ENCODE measurements around the gene GIMAP7. TPM values are rescaled to one million over a fixed set of nuclear protein-coding genes. Genes with fewer than 3 reads are reported as not detected.

The GIMAP7 gene
- total RNA-seq, 3 donors from 2014 or later (not counting 1 experiment from before 2014, with no cell fraction given) = 66.3 to 100 (median 67.6) TPM

GRCh38 chr7:150503155-150503554, 11.5 kb upstream of the GIMAP7 start:
- H3K4me3 ChIP-seq (ENCODE audit: low read length) = no peak overlapping the region
- DNase-seq = peak in 1 of 2 donors; percentile 18
- no peaks in the 10 kb centered on the region for H3K36me3 ChIP-seq (ENCODE audit: control insufficient read depth, insufficient read depth, low read length)
- intact Hi-C loops (cut with micrococcal nuclease) = no loop called here
- no peaks in the 10 kb centered on the region for H3K9me3 ChIP-seq (ENCODE audit: control insufficient read depth, insufficient read depth, low read length)
- Mint-ChIP-seq H3K9me3 (peaks cover 3 to 10% of the 10 kb centered on the region in 2 donors), H3K4me1 (peaks cover 80 to 83% of the 10 kb centered on the region in 2 donors), H3K27ac (peak overlapping the region; percentile 87), H3K4me3 (peak overlapping the region; percentile 73), H3K36me3 (peaks cover 14% of the 10 kb centered on the region), H3K27me3 (ENCODE audit: low read depth in 2 of 2) (no peaks in the 10 kb centered on the region)
- no peaks in the 10 kb centered on the region for H3K27me3 ChIP-seq (ENCODE audit: control insufficient read depth, insufficient read depth, low read length)
- peak overlapping the region; percentile 75 for H3K27ac ChIP-seq (ENCODE audit: low read length)
- TF ChIP-seq, protein P1, sequence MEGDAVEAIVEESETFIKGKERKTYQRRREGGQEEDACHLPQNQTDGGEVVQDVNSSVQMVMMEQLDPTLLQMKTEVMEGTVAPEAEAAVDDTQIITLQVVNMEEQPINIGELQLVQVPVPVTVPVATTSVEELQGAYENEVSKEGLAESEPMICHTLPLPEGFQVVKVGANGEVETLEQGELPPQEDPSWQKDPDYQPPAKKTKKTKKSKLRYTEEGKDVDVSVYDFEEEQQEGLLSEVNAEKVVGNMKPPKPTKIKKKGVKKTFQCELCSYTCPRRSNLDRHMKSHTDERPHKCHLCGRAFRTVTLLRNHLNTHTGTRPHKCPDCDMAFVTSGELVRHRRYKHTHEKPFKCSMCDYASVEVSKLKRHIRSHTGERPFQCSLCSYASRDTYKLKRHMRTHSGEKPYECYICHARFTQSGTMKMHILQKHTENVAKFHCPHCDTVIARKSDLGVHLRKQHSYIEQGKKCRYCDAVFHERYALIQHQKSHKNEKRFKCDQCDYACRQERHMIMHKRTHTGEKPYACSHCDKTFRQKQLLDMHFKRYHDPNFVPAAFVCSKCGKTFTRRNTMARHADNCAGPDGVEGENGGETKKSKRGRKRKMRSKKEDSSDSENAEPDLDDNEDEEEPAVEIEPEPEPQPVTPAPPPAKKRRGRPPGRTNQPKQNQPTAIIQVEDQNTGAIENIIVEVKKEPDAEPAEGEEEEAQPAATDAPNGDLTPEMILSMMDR (IDR thresholded peaks at IDR 0.05) = no peak
- H3K4me1 ChIP-seq (ENCODE audit: control insufficient read depth, insufficient read depth, low read length) = peaks cover 42% of the 10 kb centered on the region
- WGBS (ENCODE audit: insufficient coverage) = 75% methylated on average over 4 of the region's 4 CpGs
- ATAC-seq = no peak

DNA sequence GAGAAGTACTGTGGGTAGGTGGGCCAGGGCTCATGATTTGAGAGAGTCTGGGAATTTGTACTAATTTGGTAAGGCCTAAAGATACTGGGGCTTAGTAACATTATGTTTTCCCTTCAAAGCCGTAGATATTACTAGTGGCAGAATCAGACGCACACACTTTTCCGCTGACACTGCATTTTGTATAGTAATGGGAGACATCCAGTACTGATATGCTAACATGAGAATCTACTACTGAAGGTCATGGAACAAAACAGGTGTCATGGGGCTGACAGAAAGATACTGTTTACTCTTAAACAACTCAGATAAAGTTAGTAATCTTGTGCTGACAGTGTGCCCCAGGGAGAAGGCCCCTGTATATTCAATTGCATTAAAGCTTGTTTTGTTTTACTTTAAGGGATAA, 11.1 kb upstream of the GIMAP7 start:
- intact Hi-C loops (cut with micrococcal nuclease) = no loop called here
- TF ChIP-seq, protein P1 (IDR thresholded peaks at IDR 0.05) = no peak
- no peak overlapping the region for H3K4me3 ChIP-seq (ENCODE audit: low read length)
- H3K27me3 ChIP-seq (ENCODE audit: control insufficient read depth, insufficient read depth, low read length) = no peaks in the 10 kb centered on the region
- no peaks in the 10 kb centered on the region for H3K27me3 Mint-ChIP-seq (ENCODE audit: low read depth in 2 of 2)
- peaks cover 47% of the 10 kb centered on the region for H3K4me1 ChIP-seq (ENCODE audit: control insufficient read depth, insufficient read depth, low read length)
- WGBS (ENCODE audit: insufficient coverage) = 72% methylated on average over 3 of the region's 3 CpGs
- DNase-seq = peak in 1 of 2 donors; percentile 33
- H3K9me3 ChIP-seq (ENCODE audit: control insufficient read depth, insufficient read depth, low read length) = no peaks in the 10 kb centered on the region
- H3K36me3 Mint-ChIP-seq = peaks cover 11% of the 10 kb centered on the region
- H3K27ac Mint-ChIP-seq = peak overlapping the region; percentile 87
- peak overlapping the region; percentile 75 for H3K27ac ChIP-seq (ENCODE audit: low read length)
- ATAC-seq = no peak
- H3K9me3 Mint-ChIP-seq = peaks cover 2 to 8% of the 10 kb centered on the region in 2 donors
- H3K36me3 ChIP-seq (ENCODE audit: control insufficient read depth, insufficient read depth, low read length) = no peaks in the 10 kb centered on the region
- peak overlapping the region; percentile 59 for H3K4me3 Mint-ChIP-seq
- peaks cover 80 to 83% of the 10 kb centered on the region in 2 donors for H3K4me1 Mint-ChIP-seq

DNA sequence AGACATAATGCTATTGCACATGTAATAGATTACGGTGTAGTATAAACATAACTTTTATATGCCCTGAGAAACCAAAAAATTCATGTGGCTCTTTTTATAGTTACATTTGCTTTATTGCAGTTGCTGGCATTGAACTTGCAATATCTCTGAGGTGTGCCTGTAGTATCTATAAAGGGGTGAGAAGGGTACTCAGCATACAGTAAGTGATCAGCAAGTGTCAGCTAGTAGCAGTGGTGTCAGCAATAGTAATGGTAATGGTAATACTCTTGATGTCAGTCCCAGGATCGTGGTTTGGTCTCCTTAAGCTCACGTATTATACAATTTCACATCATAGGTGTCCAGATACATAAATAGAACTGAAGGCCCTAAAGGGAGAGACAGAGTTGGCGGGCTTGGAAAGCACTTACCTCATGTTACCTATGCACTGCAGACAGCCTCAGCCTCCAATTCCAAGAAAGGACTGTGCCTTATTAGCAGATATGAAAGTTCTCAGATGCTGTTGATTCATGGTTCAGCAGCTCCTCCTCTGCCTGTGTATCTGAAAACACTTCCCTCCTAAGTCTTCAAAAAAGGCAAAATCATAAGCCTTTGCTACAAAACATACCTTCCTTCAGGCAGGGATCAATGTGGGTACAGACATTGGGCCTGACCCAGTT, 6.6 kb upstream of the GIMAP7 start:
- Histone ChIP-seq H3K9me3 (ENCODE audit: control insufficient read depth, insufficient read depth, low read length) (peaks cover 5% of the 10 kb centered on the region), H3K4me1 (ENCODE audit: control insufficient read depth, insufficient read depth, low read length) (peaks cover 62% of the 10 kb centered on the region), H3K27me3 (ENCODE audit: control insufficient read depth, insufficient read depth, low read length) (no peaks in the 10 kb centered on the region), H3K36me3 (ENCODE audit: control insufficient read depth, insufficient read depth, low read length) (no peaks in the 10 kb centered on the region), H3K4me3 (ENCODE audit: low read length) (no peak overlapping the region), H3K27ac (ENCODE audit: low read length) (peak overlapping the region; percentile 58)
- ATAC-seq (peak in 2 of 3 donors; percentile 24 to 34), DNase-seq (peak in 1 of 2 donors; percentile 47)
- no peaks in the 10 kb centered on the region for H3K27me3 Mint-ChIP-seq (ENCODE audit: low read depth in 2 of 2)
- H3K4me3 Mint-ChIP-seq = peak overlapping the region; percentile 77
- H3K4me1 Mint-ChIP-seq = peaks cover 91 to 93% of the 10 kb centered on the region in 2 donors
- peak overlapping the region; percentile 94 to 96 for H3K27ac Mint-ChIP-seq
- H3K36me3 Mint-ChIP-seq = peaks cover 21% of the 10 kb centered on the region
- WGBS (ENCODE audit: insufficient coverage) = 64% methylated on average over 4 of the region's 4 CpGs
- TF ChIP-seq, protein P1 (IDR thresholded peaks at IDR 0.05) = no peak
- intact Hi-C loops (cut with micrococcal nuclease) = loop anchor here (5.0 kb wide), 1 partner anchor 46 kb away; no protein-coding TSS in a partner anchor
- peaks cover 0 to 9% of the 10 kb centered on the region in 2 donors for H3K9me3 Mint-ChIP-seq
